Lower lobe of right lung (tissue), 2 donors: ENCODE results near the gene RAPGEF2. TPM values are rescaled to one million over a fixed set of nuclear protein-coding genes. Genes with fewer than 3 reads are reported as not detected.

ENCODE experiments used
- ATAC-seq, 2 donors: fragments of 200-7000 bp; cut with Tn5 transposase; one replicate each; pipeline ENCODE4 v1.9.1; 2020 to 2022; ENCODE audit warnings: mild to moderate bottlenecking in 2 of 2, moderate library complexity in 2 of 2
- DNase-seq: peaks from one replicate; pipeline ENCODE4 v3.0.0-alpha.2; 2020
- H3K27ac ChIP-seq: fragments of 200-600 bp; one replicate; pipeline ENCODE4 v1.8.0; 2022
- H3K27me3 ChIP-seq: fragments of 200-600 bp; one replicate; pipeline ENCODE4 v1.8.0; 2022; ENCODE audit warnings: low read depth
- H3K36me3 ChIP-seq: fragments of 200-600 bp; one replicate; pipeline ENCODE4 v1.8.0; 2022; ENCODE audit warnings: mild to moderate bottlenecking
- H3K4me1 ChIP-seq: fragments of 200-600 bp; one replicate; pipeline ENCODE4 v1.8.0; 2022
- H3K4me3 ChIP-seq: fragments of 200-600 bp; one replicate; pipeline ENCODE4 v1.8.0; 2022; ENCODE audit warnings: mild to moderate bottlenecking
- H3K9me3 ChIP-seq: fragments of 200-600 bp; one replicate; pipeline ENCODE4 v1.8.0; 2022
- CTCF ChIP-seq: fragments of 200-600 bp; IDR thresholded peaks from one replicate; pipeline ENCODE4 v1.8.0; 2022; ENCODE audit warnings: antibody characterized with exemption, mild to moderate bottlenecking
- intact Hi-C: fragments of 100-400 bp; cut with DNase I; formaldehyde crosslinking; loops from one replicate; pipeline ENCODE4 v1.11.0; 2022
- total RNA-seq: library from RNA; stranded (reverse); fragmentation: NEBNext Ultra II Directional; extraction: Animal tissue kit (Norgen Biotek cat#: 25700); gene quantifications from one replicate; pipeline ENCODE4 v1.2.1, GENCODE V29; 2021
- donor health status: DM: no; HTN: yes; CAD: no; lungs with severe emphysema.

RAPGEF2 gene
- total RNA-seq, 1 donor from 2014 or later: 66.4 TPM

GRCh38 chr4:159195361-159195769, 92.5 kb downstream of the RAPGEF2 start:
- Histone ChIP-seq H3K9me3 (no peaks in the 10 kb centered on the region), H3K36me3 (peaks cover 10% of the 10 kb centered on the region), H3K27ac (no peak overlapping the region), H3K4me3 (no peak overlapping the region), H3K4me1 (no peaks in the 10 kb centered on the region), H3K27me3 (no peaks in the 10 kb centered on the region)
- no peak for TF ChIP-seq CTCF
- ATAC-seq (no peak), DNase-seq (no peak)
- intact Hi-C loops: no loop called here

- DNase-seq (no peak), ATAC-seq (no peak)
- no peaks in the 10 kb centered on the region for H3K27me3 ChIP-seq
- H3K27ac ChIP-seq: no peak overlapping the region
- intact Hi-C loops: no loop called here
- H3K4me3 ChIP-seq: no peak overlapping the region
- peaks cover 10% of the 10 kb centered on the region for H3K36me3 ChIP-seq
- H3K9me3 ChIP-seq: no peaks in the 10 kb centered on the region
- H3K4me1 ChIP-seq: no peaks in the 10 kb centered on the region
- TF ChIP-seq CTCF: no peak
Observed at GRCh38 chr4:159197260-159197884, 94.5 kb downstream of the RAPGEF2 start.

DNA sequence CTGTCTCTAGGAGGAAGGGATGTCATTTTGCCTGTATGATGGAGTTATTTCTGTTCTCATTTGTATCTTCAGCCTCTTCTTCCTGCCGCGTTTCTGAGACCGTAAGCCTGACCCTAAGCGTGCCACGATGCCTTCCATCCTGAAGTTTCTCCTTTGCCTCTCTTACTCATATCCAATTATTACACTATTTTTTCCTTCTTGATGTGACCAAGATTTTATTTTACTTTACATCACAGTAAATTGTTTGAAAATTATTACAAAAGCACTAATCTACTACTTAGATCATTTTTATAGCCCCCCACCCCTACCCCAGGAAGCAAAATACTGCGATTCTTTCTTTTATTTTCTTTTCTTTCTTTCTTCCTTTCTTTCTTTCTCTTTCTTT, 95.0 kb downstream of the RAPGEF2 start:
- H3K27me3 ChIP-seq: no peaks in the 10 kb centered on the region
- no peaks in the 10 kb centered on the region for H3K9me3 ChIP-seq
- intact Hi-C loops: no loop called here
- no peak overlapping the region for H3K27ac ChIP-seq
- DNase-seq (no peak), ATAC-seq (no peak)
- no peak for TF ChIP-seq CTCF
- peaks cover 10% of the 10 kb centered on the region for H3K36me3 ChIP-seq
- H3K4me1 ChIP-seq: peaks cover 4% of the 10 kb centered on the region
- H3K4me3 ChIP-seq: no peak overlapping the region

GRCh38 chr4:159199826-159200225, 96.9 kb downstream of the RAPGEF2 start:
- Histone ChIP-seq H3K4me1 (peaks cover 19% of the 10 kb centered on the region), H3K9me3 (no peaks in the 10 kb centered on the region), H3K27ac (no peak overlapping the region), H3K27me3 (no peaks in the 10 kb centered on the region), H3K36me3 (no peaks in the 10 kb centered on the region), H3K4me3 (no peak overlapping the region)
- ATAC-seq (no peak), DNase-seq (no peak)
- no peak for TF ChIP-seq CTCF
- intact Hi-C loops: no loop called here

DNA sequence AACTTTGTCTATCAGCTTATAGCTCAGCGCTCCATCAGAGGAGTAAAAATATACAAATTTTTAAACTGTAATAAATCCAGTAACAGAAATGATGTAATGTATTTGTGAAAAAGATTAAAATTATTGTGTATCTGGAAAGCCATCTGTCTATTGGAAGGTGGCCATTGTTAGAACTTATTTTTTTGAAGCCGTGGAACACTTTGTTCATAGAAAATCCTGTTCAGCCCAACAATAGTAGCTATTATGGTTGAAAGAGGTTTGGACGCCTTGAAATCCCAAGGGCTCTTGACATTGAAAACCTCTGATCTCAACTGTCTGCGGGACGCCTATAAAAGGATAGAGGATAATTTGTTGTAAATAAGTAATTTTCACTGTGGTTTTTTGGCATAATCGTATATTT, 98.3 kb downstream of the RAPGEF2 start:
- H3K36me3 ChIP-seq: no peaks in the 10 kb centered on the region
- H3K4me3 ChIP-seq: no peak overlapping the region
- H3K4me1 ChIP-seq: peaks cover 19% of the 10 kb centered on the region
- no peak overlapping the region for H3K27ac ChIP-seq
- intact Hi-C loops: no loop called here
- DNase-seq (no peak), ATAC-seq (no peak)
- H3K27me3 ChIP-seq: no peaks in the 10 kb centered on the region
- TF ChIP-seq CTCF: no peak
- H3K9me3 ChIP-seq: no peaks in the 10 kb centered on the region
